ENCODE measurements around the gene DTNBP1.

DNA sequence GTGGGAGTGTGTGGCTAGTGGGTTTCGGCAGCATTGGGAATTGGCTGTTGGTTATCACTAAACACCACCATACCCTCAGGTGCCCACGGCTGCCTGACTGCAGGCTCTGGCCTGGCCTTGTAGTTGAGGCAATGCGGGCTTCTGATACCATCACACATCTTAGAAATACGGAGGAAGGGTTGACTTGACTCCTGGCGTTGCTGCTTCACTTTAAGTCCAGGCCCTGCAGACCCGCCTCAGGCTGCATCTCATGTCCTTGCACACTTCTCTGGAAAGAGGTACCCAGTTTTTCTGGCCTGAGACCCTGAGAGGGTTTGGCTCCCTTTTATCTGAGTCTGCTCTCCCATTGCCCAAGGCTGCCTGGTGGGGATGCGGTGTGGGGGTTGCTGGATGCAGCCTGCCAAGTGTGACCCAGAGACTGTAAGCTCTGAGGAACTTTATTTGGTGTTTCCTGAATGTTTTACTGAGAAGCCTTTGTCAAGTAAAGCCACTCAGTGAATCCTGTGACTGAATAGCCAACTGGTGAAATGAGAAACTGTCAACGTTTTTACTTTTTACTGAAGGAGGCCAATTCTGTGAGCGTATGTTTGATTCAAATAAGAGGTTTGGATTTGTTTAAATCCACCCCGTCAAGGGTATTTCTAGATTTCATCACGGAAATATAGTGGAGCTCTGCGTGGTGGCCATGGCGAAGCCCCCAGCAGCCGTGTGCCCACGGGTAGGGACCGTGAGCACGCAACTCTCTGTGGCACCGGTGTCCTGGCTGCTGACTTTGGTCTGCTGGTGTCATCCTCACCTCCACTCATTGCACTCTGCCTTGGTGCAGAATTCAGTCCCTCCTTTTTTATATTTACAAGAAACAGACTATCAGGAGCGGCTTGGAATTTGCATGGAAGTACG lies 160.1 kb downstream of the DTNBP1 start:
- TF ChIP-seq, protein P1, sequence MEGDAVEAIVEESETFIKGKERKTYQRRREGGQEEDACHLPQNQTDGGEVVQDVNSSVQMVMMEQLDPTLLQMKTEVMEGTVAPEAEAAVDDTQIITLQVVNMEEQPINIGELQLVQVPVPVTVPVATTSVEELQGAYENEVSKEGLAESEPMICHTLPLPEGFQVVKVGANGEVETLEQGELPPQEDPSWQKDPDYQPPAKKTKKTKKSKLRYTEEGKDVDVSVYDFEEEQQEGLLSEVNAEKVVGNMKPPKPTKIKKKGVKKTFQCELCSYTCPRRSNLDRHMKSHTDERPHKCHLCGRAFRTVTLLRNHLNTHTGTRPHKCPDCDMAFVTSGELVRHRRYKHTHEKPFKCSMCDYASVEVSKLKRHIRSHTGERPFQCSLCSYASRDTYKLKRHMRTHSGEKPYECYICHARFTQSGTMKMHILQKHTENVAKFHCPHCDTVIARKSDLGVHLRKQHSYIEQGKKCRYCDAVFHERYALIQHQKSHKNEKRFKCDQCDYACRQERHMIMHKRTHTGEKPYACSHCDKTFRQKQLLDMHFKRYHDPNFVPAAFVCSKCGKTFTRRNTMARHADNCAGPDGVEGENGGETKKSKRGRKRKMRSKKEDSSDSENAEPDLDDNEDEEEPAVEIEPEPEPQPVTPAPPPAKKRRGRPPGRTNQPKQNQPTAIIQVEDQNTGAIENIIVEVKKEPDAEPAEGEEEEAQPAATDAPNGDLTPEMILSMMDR (conservative IDR thresholded peaks at IDR 0.05; ENCODE audit: low read length) = no peak
- TF ChIP-seq EZH2phosphoT487 (IDR thresholded peaks at IDR 0.05; ENCODE audit: borderline replicate concordance, low read depth, low read length) = no peak

Data from OCI-LY7 (cell line).